ENCODE measurements around the gene TASOR2. TPM values are rescaled to one million over a fixed set of nuclear protein-coding genes. Genes with fewer than 3 reads are reported as not detected.
A peak's percentile ranks its signal among the peaks of the same experiment; 100 is the strongest.

Gene TASOR2
- total and polyA plus RNA-seq, 5 donors from 2014 or later, result 6.7 to 75.9 (median 11.4) TPM

DNA sequence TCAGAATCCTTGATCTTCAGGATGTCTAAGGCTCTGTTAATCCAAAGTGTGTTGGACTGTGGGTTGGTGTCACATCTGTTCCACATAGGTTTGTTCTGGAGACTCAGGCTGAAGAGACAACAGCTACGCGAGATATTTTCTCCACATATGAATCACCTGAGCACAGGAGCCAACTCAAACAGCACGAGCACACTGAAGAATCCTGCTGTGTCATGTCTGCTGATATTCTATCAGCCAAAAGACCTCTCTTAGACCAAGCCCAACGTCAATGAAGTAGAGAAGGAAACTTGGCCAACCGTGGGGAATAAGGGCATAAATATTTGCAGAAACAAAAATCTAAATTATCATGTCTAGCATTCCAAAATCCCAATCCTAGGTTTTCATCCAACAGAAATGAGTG lies 2.7 kb upstream of the TASOR2 start:
- Histone ChIP-seq H3K4me1 (ENCODE audit: control insufficient read depth, insufficient read depth, low read length, poor library complexity, severe bottlenecking) (peaks cover 13% of the 10 kb centered on the region), H3K4me3 (ENCODE audit: low read depth, low read length) (no peak overlapping the region), H3K9me3 (ENCODE audit: control insufficient read depth in 2 of 2, low read length in 2 of 2) (no peaks in the 10 kb centered on the region), H3K27me3 (ENCODE audit: control insufficient read depth, insufficient read depth, low read length) (peaks cover 17% of the 10 kb centered on the region), H3K27ac (ENCODE audit: insufficient read depth, low read length, poor library complexity, severe bottlenecking) (no peak overlapping the region), H3K36me3 (ENCODE audit: control insufficient read depth, insufficient read depth, low read length) (no peaks in the 10 kb centered on the region)
- Mint-ChIP-seq H3K9me3 (peaks cover 0 to 2% (median 0%) of the 10 kb centered on the region in 7 donors), H3K4me3 (peak overlapping the region in 1 of 4 donors; percentile 73), H3K36me3 (no peaks in the 10 kb centered on the region), H3K4me1 (peaks cover 14 to 24% (median 20%) of the 10 kb centered on the region in 4 donors), H3K27me3 (peaks cover 24% of the 10 kb centered on the region), H3K27ac (no peak overlapping the region)
- ATAC-seq (ENCODE audit: low read depth in 2 of 2) (no peak), DNase-seq (no peak)

DNA sequence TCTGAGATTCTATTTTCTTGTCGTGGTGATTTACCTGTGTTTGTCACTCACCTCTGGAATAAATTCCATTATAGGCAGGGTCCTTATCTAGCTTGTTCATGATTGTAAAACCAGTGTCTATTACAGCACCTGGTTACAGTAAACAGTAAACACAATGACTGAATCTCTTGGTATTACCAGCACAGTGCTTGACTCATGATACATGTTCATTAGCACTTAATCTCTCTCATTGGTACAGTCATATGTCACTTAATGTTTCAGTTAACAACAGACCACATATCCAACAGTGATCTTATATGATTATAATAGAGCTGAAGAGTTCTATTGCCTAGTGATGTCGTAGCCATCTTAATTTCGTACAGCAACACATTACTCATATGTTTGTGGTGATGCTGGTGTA lies 1.6 kb upstream of the TASOR2 start:
- H3K36me3 Mint-ChIP-seq, result no peaks in the 10 kb centered on the region
- H3K9me3 Mint-ChIP-seq, result no peaks in the 10 kb centered on the region
- Histone ChIP-seq H3K27ac (ENCODE audit: insufficient read depth, low read length, poor library complexity, severe bottlenecking) (no peak overlapping the region), H3K9me3 (ENCODE audit: control insufficient read depth in 2 of 2, low read length in 2 of 2) (no peaks in the 10 kb centered on the region), H3K4me3 (ENCODE audit: low read depth, low read length) (no peak overlapping the region), H3K36me3 (ENCODE audit: control insufficient read depth, insufficient read depth, low read length) (no peaks in the 10 kb centered on the region), H3K4me1 (ENCODE audit: control insufficient read depth, insufficient read depth, low read length, poor library complexity, severe bottlenecking) (peaks cover 16% of the 10 kb centered on the region), H3K27me3 (ENCODE audit: control insufficient read depth, insufficient read depth, low read length) (peaks cover 15% of the 10 kb centered on the region)
- peaks cover 23 to 35% (median 25%) of the 10 kb centered on the region in 4 donors for H3K4me1 Mint-ChIP-seq
- peaks cover 13% of the 10 kb centered on the region for H3K27me3 Mint-ChIP-seq
- peak overlapping the region in 1 of 4 donors; percentile 73 for H3K4me3 Mint-ChIP-seq
- DNase-seq (no peak), ATAC-seq (ENCODE audit: low read depth in 2 of 2) (no peak)
- H3K27ac Mint-ChIP-seq, result peak overlapping the region in 1 of 3 donors; percentile 7

- Mint-ChIP-seq H3K27ac (peak overlapping the region; percentile 93 to 99 (median 94)), H3K4me3 (peak overlapping the region; percentile 96 to 99 (median 96)), H3K36me3 (peaks cover 3% of the 10 kb centered on the region), H3K27me3 (peaks cover 5% of the 10 kb centered on the region), H3K4me1 (peaks cover 27 to 49% (median 34%) of the 10 kb centered on the region in 4 donors), H3K9me3 (no peaks in the 10 kb centered on the region)
- DNase-seq, result peak; percentile 60 to 75 (median 73)
- Histone ChIP-seq H3K27me3 (ENCODE audit: control insufficient read depth, insufficient read depth, low read length) (peaks cover 2% of the 10 kb centered on the region), H3K36me3 (ENCODE audit: control insufficient read depth, insufficient read depth, low read length) (no peaks in the 10 kb centered on the region), H3K4me3 (ENCODE audit: low read depth, low read length) (peak overlapping the region; percentile 85), H3K4me1 (ENCODE audit: control insufficient read depth, insufficient read depth, low read length, poor library complexity, severe bottlenecking) (peaks cover 19% of the 10 kb centered on the region), H3K9me3 (ENCODE audit: control insufficient read depth in 2 of 2, low read length in 2 of 2) (no peaks in the 10 kb centered on the region), H3K27ac (ENCODE audit: insufficient read depth, low read length, poor library complexity, severe bottlenecking) (peak overlapping the region; percentile 96)
- ATAC-seq (ENCODE audit: low read depth in 2 of 2), result peak; percentile 60 to 71
Measured at GRCh38 chr10:5684971-5685763, 529 bp downstream of the TASOR2 start.

- peak overlapping the region; percentile 96 for H3K27ac ChIP-seq (ENCODE audit: insufficient read depth, low read length, poor library complexity, severe bottlenecking)
- no peaks in the 10 kb centered on the region for H3K9me3 ChIP-seq (ENCODE audit: control insufficient read depth in 2 of 2, low read length in 2 of 2)
- no peaks in the 10 kb centered on the region for H3K9me3 Mint-ChIP-seq
- H3K4me3 Mint-ChIP-seq, result peak overlapping the region; percentile 93 to 99 (median 96)
- H3K36me3 ChIP-seq (ENCODE audit: control insufficient read depth, insufficient read depth, low read length), result no peaks in the 10 kb centered on the region
- peaks cover 19% of the 10 kb centered on the region for H3K4me1 ChIP-seq (ENCODE audit: control insufficient read depth, insufficient read depth, low read length, poor library complexity, severe bottlenecking)
- H3K36me3 Mint-ChIP-seq, result peaks cover 3% of the 10 kb centered on the region
- no peaks in the 10 kb centered on the region for H3K27me3 ChIP-seq (ENCODE audit: control insufficient read depth, insufficient read depth, low read length)
- DNase-seq (peak in 1 of 3 donors; percentile 16), ATAC-seq (ENCODE audit: low read depth in 2 of 2) (no peak)
- H3K27me3 Mint-ChIP-seq, result peaks cover 5% of the 10 kb centered on the region
- H3K4me3 ChIP-seq (ENCODE audit: low read depth, low read length), result peak overlapping the region; percentile 85
- peak overlapping the region; percentile 93 to 99 (median 94) for H3K27ac Mint-ChIP-seq
- H3K4me1 Mint-ChIP-seq, result peaks cover 32 to 54% (median 38%) of the 10 kb centered on the region in 4 donors
Measured at GRCh38 chr10:5685764-5686240, 1.2 kb downstream of the TASOR2 start.

DNA sequence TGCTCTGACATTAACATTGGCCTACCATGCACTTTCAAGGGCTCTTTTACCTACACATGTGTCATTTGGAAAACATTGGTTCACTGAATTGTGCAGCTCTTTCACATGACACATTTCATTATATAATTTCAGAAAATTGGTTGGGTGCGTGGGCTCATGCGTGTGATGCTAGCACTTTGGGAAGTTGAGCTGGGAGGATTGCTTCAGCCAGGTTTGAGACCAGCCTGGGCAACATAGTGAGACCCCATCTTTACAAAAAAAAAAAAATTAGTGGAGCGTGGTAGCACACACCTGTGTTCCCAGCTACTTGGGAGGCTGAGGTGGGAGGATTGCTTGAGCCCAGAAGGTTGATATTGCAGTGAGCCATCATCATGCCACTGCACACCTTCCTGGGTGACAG lies 3.9 kb downstream of the TASOR2 start:
- Mint-ChIP-seq H3K27me3 (peaks cover 10% of the 10 kb centered on the region), H3K27ac (no peak overlapping the region), H3K36me3 (peaks cover 3% of the 10 kb centered on the region), H3K4me1 (peaks cover 40 to 77% (median 59%) of the 10 kb centered on the region in 4 donors), H3K4me3 (peak overlapping the region in 2 of 4 donors; percentile 91 to 99), H3K9me3 (no peaks in the 10 kb centered on the region)
- DNase-seq (no peak), ATAC-seq (ENCODE audit: low read depth in 2 of 2) (no peak)
- peaks cover 38% of the 10 kb centered on the region for H3K4me1 ChIP-seq (ENCODE audit: control insufficient read depth, insufficient read depth, low read length, poor library complexity, severe bottlenecking)
- no peak overlapping the region for H3K4me3 ChIP-seq (ENCODE audit: low read depth, low read length)
- H3K36me3 ChIP-seq (ENCODE audit: control insufficient read depth, insufficient read depth, low read length), result no peaks in the 10 kb centered on the region
- H3K27me3 ChIP-seq (ENCODE audit: control insufficient read depth, insufficient read depth, low read length), result no peaks in the 10 kb centered on the region
- no peaks in the 10 kb centered on the region for H3K9me3 ChIP-seq (ENCODE audit: control insufficient read depth in 2 of 2, low read length in 2 of 2)
- H3K27ac ChIP-seq (ENCODE audit: insufficient read depth, low read length, poor library complexity, severe bottlenecking), result no peak overlapping the region

- peak overlapping the region in 1 of 3 donors; percentile 88 for H3K27ac Mint-ChIP-seq
- Histone ChIP-seq H3K9me3 (ENCODE audit: control insufficient read depth in 2 of 2, low read length in 2 of 2) (no peaks in the 10 kb centered on the region), H3K4me1 (ENCODE audit: control insufficient read depth, insufficient read depth, low read length, poor library complexity, severe bottlenecking) (peaks cover 33% of the 10 kb centered on the region), H3K27me3 (ENCODE audit: control insufficient read depth, insufficient read depth, low read length) (no peaks in the 10 kb centered on the region), H3K27ac (ENCODE audit: insufficient read depth, low read length, poor library complexity, severe bottlenecking) (no peak overlapping the region), H3K4me3 (ENCODE audit: low read depth, low read length) (peak overlapping the region; percentile 63), H3K36me3 (ENCODE audit: control insufficient read depth, insufficient read depth, low read length) (no peaks in the 10 kb centered on the region)
- ATAC-seq (ENCODE audit: low read depth in 2 of 2) (no peak), DNase-seq (no peak)
- H3K4me3 Mint-ChIP-seq, result peak overlapping the region; percentile 31 to 82 (median 71)
- H3K9me3 Mint-ChIP-seq, result no peaks in the 10 kb centered on the region
- H3K36me3 Mint-ChIP-seq, result peaks cover 3% of the 10 kb centered on the region
- H3K27me3 Mint-ChIP-seq, result peaks cover 4% of the 10 kb centered on the region
- H3K4me1 Mint-ChIP-seq, result peaks cover 54 to 86% (median 69%) of the 10 kb centered on the region in 4 donors
Measured at GRCh38 chr10:5691786-5692185, 7.1 kb downstream of the TASOR2 start.

DNA sequence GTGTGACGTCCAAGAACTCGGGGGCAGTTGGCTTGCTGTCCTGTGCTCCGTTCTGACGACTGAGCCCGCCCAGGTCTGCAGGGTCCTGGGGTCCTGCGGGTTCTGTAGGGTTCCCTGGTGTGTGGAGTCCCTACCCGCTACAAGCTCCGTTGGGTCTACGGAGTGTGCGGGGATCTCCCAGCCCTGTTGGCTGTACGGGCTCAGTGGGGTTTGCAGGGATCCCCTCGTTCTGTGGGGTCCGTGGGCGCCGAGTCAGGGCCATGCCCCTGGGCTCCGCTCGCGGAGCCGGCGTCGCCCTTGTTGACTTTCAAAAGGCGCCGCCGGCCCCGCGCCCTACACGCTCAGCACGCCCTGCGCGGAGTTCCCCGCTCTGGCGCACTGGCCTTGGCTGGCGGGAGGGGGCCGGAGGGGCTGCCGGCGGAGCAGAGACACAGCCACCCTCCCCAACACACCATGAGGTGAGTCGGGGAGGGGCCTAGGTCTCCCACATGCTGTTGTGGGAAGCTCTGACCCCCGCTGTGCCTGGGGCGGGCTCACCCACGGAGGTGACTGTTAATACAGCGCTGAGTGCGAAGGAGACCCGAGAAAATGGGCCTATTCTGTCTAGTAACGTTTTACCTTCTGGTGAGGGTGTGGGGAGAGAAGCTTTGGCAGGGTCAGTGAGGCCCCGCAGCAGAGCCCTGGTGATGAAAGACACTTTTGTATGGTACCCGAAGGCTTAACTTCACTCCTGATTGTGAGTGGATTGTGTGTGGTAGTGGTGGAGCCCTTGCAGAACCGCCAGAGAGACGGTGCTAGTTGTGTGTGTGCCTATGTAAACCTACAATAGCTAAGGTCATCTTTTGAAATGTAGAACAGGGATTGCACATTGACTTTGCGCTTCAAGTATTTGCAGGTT lies 8.1 kb downstream of the TASOR2 start:
- peak; percentile 80 to 85 for ATAC-seq (ENCODE audit: low read depth in 2 of 2)
- Histone ChIP-seq H3K27me3 (ENCODE audit: control insufficient read depth, insufficient read depth, low read length) (no peaks in the 10 kb centered on the region), H3K27ac (ENCODE audit: insufficient read depth, low read length, poor library complexity, severe bottlenecking) (no peak overlapping the region), H3K36me3 (ENCODE audit: control insufficient read depth, insufficient read depth, low read length) (no peaks in the 10 kb centered on the region), H3K4me1 (ENCODE audit: control insufficient read depth, insufficient read depth, low read length, poor library complexity, severe bottlenecking) (peaks cover 41% of the 10 kb centered on the region), H3K9me3 (ENCODE audit: control insufficient read depth in 2 of 2, low read length in 2 of 2) (no peaks in the 10 kb centered on the region), H3K4me3 (ENCODE audit: low read depth, low read length) (peak overlapping the region; percentile 63)
- peaks cover 59 to 87% (median 71%) of the 10 kb centered on the region in 4 donors for H3K4me1 Mint-ChIP-seq
- DNase-seq, result peak; percentile 48 to 76 (median 53)
- peaks cover 3% of the 10 kb centered on the region for H3K36me3 Mint-ChIP-seq
- H3K27me3 Mint-ChIP-seq, result peaks cover 4% of the 10 kb centered on the region
- H3K9me3 Mint-ChIP-seq, result no peaks in the 10 kb centered on the region
- H3K4me3 Mint-ChIP-seq, result peak overlapping the region; percentile 81 to 83 (median 82)
- H3K27ac Mint-ChIP-seq, result peak overlapping the region; percentile 74 to 88 (median 86)

Measured in CD4-positive, CD25-positive, alpha-beta regulatory T cell (primary cell).